Epidermal melanocyte (primary cell): ENCODE results near the gene SLC26A1.
A peak's percentile ranks its signal among the peaks of the same experiment; 100 is the strongest.

ENCODE experiments used
- DNase-seq: peaks from one replicate; pipeline ENCODE4 v3.0.0; 2011; ENCODE audit warnings: low spot score; ENCODE audit not compliant: insufficient read length

SLC26A1 gene

GRCh38 chr4:1028574-1029220, 35.5 kb upstream of the SLC26A1 start:
- no peak for DNase-seq

DNA sequence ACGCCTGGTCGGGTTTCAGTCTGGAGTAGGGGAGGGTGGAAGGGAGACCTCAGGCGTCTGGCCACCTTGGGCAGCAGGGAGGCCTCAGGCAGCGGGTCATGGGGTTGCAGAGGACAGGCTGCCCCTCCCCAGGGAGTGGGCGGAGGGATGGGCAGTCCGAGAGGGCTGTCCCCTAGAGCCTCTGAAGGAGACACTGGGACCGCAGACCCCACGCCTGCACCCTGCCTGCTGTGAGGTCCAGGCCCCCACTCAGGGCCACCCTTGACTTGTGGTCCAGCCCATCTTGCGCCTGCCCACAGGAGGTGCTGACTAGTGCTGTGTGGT, 34.7 kb upstream of the SLC26A1 start:
- DNase-seq = no peak

DNA sequence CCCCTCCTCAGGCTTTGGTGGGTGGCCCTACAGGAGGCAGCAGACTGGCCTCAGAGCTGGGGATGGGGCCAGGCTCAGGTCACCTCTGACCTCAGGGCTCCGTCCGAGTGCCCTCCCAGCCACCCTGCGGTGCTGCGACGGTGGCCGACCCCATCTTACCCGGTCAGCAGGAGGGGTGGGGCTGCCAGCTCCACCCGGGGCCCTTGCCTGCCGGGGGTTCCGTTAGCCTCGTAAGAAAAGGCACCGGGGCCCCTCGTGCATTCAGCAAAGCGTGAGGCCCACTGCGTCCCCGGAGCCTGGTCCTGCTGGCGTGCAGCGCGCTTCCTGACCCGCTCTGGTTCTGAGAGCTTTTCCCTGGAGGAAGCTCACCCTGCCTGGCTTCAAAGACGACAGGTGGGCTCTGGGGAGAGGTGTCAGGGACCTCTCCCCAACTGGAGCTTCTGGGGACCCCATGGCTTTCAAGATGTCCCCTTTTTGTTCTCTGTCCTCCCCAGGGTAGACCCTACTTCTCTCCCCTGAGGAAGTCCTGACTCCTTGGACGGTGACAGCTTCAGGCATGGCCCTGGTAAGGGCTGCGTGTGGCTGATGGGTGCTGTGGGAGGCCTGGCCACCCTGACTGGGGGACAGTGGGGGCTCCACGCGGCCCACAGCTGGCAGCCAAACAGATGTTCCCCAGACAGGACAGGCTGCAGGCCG, 34.2 kb upstream of the SLC26A1 start:
- DNase-seq = no peak

DNA sequence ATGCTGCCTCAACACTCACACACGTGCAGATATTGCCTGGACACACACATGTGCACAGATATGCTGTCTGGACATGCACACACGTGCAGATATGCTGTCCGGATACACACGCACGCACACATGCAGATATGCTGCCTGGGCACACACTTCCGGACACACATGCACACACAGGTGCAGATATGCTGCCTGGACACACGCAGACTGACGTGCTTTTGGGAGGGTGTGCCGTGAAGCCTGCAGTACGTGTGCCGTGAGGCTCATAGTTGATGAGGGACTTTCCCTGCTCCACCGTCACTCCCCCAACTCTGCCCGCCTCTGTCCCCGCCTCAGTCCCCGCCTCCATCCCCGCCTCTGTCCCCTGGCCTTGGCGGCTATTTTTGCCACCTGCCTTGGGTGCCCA, 32.9 kb upstream of the SLC26A1 start:
- no peak for DNase-seq

GRCh38 chr4:1024882-1025545, 31.8 kb upstream of the SLC26A1 start:
- no peak for DNase-seq

GRCh38 chr4:1023895-1024740, 30.9 kb upstream of the SLC26A1 start:
- DNase-seq = no peak

- no peak for DNase-seq
Measured at GRCh38 chr4:1023075-1023640, 30.0 kb upstream of the SLC26A1 start.

GRCh38 chr4:1022739-1023066, 29.5 kb upstream of the SLC26A1 start:
- DNase-seq = no peak

- DNase-seq = no peak
Measured at GRCh38 chr4:1022051-1022738, 29.0 kb upstream of the SLC26A1 start.

DNA sequence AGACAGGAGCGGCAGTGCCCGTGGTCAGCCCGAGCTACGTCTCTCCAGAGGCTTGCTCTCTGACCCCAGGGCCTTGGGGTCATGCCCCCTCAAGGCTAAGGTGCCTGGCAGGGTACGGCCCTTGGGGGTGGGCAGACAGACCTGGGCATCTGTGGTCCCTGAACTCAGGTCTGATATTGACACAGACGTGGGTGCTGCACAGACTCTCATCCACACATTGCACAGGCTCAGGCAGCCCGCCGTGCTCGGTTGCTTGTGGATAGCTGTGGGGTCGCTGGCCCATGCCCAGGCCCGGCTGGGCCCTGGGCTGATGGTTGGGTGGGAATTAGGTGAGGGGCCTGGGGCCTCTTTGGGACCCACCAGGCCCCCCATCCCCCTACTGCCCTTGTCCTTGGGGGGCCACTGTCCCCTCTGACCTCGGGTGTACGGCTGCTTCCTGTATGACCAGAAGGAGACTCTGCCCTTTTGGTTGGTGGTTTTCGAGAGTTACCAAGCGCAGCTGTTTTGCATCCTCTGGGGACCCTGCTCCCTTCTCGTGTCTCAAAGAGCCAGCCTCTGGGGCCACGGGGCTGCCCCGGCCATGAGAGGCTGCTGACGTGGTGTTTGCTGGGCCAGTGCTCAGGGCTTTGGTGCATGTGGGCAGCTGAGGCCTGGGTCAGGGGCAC, 28.3 kb upstream of the SLC26A1 start:
- DNase-seq = peak; percentile 17

GRCh38 chr4:1019729-1020470, 26.7 kb upstream of the SLC26A1 start:
- DNase-seq = peak; percentile 16

- no peak for DNase-seq
Measured at GRCh38 chr4:1019320-1019719, 26.1 kb upstream of the SLC26A1 start.

DNA sequence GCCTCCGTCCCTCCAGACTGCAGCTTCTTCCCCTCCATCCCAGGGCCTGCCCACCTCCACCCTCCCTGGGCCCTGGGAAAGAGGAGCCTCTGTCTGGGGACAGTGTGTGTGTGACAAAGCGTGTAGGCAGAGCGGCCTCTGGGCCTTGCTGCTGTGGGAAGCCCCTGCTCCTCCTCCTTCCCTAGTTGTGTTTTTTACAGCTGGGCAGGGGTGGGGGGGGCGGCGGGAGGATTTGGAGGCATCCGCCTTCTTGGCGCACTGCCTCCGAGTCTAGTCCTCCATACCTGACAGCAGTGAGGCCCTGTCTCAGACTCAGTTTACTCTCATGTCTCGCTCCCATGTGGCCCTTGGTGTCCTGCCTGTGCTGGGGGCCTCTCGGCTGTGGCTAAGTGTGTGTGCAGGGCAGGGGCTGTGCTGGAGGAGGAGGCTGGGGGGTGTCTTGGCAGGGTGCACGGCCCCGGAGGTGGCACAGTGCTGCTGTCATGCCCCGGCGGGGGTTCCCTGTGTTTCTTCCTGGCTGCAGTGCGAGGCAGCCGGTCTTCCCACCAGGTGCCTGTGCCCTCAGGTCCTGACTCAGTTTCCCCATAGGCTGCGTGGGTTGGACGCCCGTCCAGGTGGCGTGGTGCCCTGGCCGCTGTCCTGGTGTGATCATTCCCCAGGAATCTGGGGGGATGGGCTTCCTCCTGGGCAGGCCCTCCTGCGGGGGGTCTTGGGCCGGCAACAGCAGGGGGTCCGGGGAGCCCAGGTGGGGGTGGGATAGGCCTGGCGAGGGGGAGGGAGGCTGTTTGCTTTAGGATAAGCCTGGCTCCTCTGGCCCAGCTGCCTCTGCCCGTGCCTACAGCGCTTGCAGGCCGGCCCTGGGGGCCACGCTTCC, 25.2 kb upstream of the SLC26A1 start:
- no peak for DNase-seq

DNA sequence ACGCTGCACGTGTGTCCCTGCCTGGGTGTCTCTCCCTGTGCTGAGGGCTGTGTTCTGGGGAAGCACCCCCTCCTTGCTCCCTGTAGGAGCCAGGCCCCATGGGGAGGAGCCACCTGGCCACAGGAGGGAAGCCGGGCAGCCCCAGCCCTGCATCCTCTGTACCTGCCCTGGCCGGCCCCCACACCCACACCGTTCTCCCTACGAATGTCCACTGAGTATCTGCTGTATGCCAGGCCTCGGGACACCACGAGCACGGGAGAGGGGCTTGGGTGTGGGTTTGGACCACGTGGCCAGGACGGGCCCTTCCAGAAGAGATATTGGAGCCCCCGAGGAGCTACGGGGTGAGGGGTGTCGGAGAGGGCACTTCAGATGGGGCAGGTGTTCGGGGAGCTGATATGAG, 24.5 kb upstream of the SLC26A1 start:
- no peak for DNase-seq

DNA sequence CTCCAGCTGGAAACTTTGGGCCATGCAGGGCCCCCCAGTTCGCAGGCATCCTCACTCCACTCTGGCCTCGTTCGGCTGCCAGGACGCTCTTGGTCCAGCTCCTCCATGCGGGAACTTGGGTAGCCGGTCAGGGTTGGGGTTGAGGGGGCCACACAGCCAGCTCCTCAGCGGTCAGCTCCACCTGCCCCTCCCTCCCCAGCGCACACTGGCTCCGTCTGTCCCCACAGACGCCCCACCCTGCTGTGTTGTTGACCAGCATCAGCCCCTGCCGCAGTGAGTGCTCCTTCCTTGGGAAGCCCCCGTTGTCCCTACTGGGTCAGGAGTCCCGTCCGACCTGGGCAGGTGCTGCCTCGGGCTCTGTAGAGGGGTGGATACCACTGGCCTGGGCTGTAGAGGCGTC, 24.0 kb upstream of the SLC26A1 start:
- DNase-seq = no peak

GRCh38 chr4:1015746-1016145, 22.5 kb upstream of the SLC26A1 start:
- no peak for DNase-seq

DNA sequence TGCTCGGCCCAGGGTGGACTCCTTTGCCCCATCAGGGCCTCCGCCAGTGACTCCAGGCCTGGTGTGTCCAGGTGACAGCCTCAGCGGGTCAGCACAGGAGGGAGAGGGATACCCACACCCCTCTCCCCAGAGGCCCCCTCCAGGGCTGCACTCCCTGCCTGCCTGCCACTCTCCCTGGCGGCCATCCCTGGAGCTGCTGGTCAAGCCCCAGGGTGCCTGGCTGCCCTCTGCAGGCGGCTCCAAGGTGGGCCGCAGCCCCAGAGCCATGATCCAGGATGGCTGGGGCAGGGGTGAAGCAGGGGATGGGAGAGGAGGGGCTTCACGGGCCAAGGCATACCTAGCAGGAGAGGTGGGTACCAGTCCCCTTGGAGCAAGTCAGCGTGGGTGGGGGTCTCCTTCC, 22.0 kb upstream of the SLC26A1 start:
- DNase-seq = no peak

DNA sequence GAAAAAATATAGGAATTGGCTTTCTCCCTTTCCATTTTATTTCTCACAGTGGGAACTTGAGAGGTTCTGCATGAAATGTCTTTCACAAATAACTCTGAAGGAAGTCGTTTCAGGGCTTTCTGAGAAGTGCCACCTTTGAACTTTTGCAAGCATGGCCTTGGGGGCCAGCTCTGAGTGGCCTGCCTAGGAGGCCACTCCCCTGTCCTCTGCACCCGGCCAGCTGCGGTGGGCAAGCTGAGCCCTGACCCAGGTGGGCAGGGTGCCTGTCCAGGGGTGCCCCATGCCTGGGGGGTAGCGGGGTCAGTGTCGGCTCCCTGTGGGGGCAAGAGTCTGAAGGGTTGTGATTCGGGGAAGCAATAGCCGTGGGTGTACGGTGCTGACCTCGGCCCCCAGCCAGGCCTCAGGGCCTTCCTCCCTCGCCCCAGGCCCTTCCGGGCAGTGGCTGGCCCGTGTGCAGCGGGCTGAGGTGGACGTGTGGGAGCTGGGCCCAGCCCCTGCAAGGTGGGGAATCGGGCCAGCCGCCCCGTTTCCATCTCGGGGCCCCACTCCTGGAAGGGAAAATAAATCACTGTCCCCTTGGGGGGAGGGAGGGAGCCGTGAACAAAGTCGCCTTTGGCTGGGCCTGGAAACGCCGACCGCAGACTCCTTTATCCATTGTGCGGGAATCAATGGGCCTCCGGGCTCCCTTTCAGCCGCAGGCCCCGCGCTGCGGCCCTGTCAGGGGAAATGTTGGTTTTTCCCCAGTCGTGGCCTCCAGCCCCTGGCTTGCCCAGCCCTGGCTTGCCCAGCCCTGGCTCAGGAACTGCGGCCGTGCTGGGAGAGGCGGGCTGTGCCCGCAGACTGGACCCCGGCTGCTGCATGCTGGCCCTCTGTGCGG, 21.3 kb upstream of the SLC26A1 start:
- peak; percentile 90 for DNase-seq
